GM12801 (cell line): ENCODE measurements around the gene GLTP.

Experiments used
- CTCF ChIP-seq: IDR thresholded peaks from one replicate; pipeline ENCODE4 v1.5.1; 2011; ENCODE audit warnings: control low read depth; ENCODE audit not compliant: insufficient read length; ENCODE audit errors: extremely low read depth

GLTP gene

GRCh38 chr12:109841356-109841755 is 39.0 kb downstream of the GLTP start:
- no peak for TF ChIP-seq CTCF

GRCh38 chr12:109840305-109841074 is 39.9 kb downstream of the GLTP start:
- no peak for TF ChIP-seq CTCF

GRCh38 chr12:109839444-109839843 is 40.9 kb downstream of the GLTP start:
- TF ChIP-seq CTCF: no peak

- no peak for TF ChIP-seq CTCF
Measured at GRCh38 chr12:109836916-109837315, 43.4 kb downstream of the GLTP start.

- TF ChIP-seq CTCF: no peak
Measured at GRCh38 chr12:109835827-109836226, 44.5 kb downstream of the GLTP start.

GRCh38 chr12:109833307-109834189 is 46.8 kb downstream of the GLTP start, which contains the start of gene TRPV4:
TSS of gene TRPV4 (minus strand) at chr12:109833398. CDS start at chr12:109814796, 18,602 bp downstream.
- no peak for TF ChIP-seq CTCF

GRCh38 chr12:109832541-109833306 is 47.6 kb downstream of the GLTP start:
- no peak for TF ChIP-seq CTCF
